H9 (cell line): ENCODE results near the gene ZER1. TPM values are rescaled to one million over a fixed set of nuclear protein-coding genes. Genes with fewer than 3 reads are reported as not detected.

ENCODE experiments used
- DNase-seq: peaks from one replicate; pipeline ENCODE4 v3.0.0-alpha.2; 2017
- H2AFZ ChIP-seq: one replicate; pipeline ENCODE4 v1.6.1; 2013; ENCODE audit warnings: mild to moderate bottlenecking, low read length, control low read depth, moderate library complexity
- H2AK5ac ChIP-seq: 2 replicates; pipeline ENCODE4 v1.6.1; 2013; ENCODE audit warnings: low read length, control low read depth, mixed read lengths; ENCODE audit not compliant: insufficient read length
- H2BK120ac ChIP-seq: one replicate; pipeline ENCODE4 v1.6.1; 2013; ENCODE audit warnings: low read depth, mild to moderate bottlenecking, low read length, control low read depth, inconsistent platforms; ENCODE audit not compliant: poor library complexity, severe bottlenecking
- H2BK12ac ChIP-seq: 2 replicates; pipeline ENCODE4 v1.6.1; 2013; ENCODE audit warnings: low read length, control low read depth, mixed read lengths, low read depth; ENCODE audit not compliant: insufficient read length
- H2BK15ac ChIP-seq: 2 replicates; pipeline ENCODE4 v1.6.1; 2013; ENCODE audit warnings: low read depth, low read length, control low read depth
- H2BK20ac ChIP-seq: one replicate; pipeline ENCODE4 v1.6.1; 2013; ENCODE audit warnings: low read depth, mild to moderate bottlenecking, low read length, control low read depth, inconsistent platforms; ENCODE audit not compliant: poor library complexity, severe bottlenecking
- H2BK5ac ChIP-seq: 2 replicates; pipeline ENCODE4 v1.6.1; 2013; ENCODE audit warnings: low read length, control low read depth, mixed read lengths; ENCODE audit not compliant: insufficient read length
- H3K14ac ChIP-seq: 2 replicates; pipeline ENCODE4 v1.6.1; 2013; ENCODE audit warnings: low read length, control low read depth; ENCODE audit not compliant: insufficient read depth
- H3K18ac ChIP-seq: 2 replicates; pipeline ENCODE4 v1.6.1; 2013; ENCODE audit warnings: low read depth, mild to moderate bottlenecking, mixed read lengths, low read length, control low read depth; ENCODE audit not compliant: insufficient read length
- H3K23ac ChIP-seq: 2 replicates; pipeline ENCODE4 v1.6.1; 2013; ENCODE audit warnings: low read length, control low read depth, mixed read lengths, low read depth; ENCODE audit not compliant: insufficient read length
- H3K23me2 ChIP-seq: 2 replicates; pipeline ENCODE4 v1.6.1; 2013; ENCODE audit warnings: low read depth, mild to moderate bottlenecking, mixed read lengths, low read length, control low read depth; ENCODE audit not compliant: insufficient read length, poor library complexity, severe bottlenecking
- H3K27ac ChIP-seq: 2 replicates; pipeline ENCODE4 v1.5.1; 2013; ENCODE audit warnings: low read length, control low read depth, mixed read lengths, low read depth; ENCODE audit not compliant: insufficient read length
- H3K27me3 ChIP-seq: 2 replicates; pipeline ENCODE4 v1.6.1; 2013; ENCODE audit warnings: low read length, control low read depth, inconsistent platforms; ENCODE audit not compliant: insufficient read depth
- H3K4ac ChIP-seq: 2 replicates; pipeline ENCODE4 v1.6.1; 2013; ENCODE audit warnings: low read depth, mild to moderate bottlenecking, control low read depth, inconsistent platforms, low read length, moderate library complexity
- H3K4me1 ChIP-seq: 2 replicates; pipeline ENCODE4 v1.6.1; 2013; ENCODE audit warnings: low read length, control low read depth, inconsistent platforms; ENCODE audit not compliant: insufficient read depth
- H3K4me2 ChIP-seq: 2 replicates; pipeline ENCODE4 v1.6.1; 2013; ENCODE audit warnings: low read length, control low read depth, mixed read lengths; ENCODE audit not compliant: insufficient read length, insufficient read depth
- H3K56ac ChIP-seq: 2 replicates; pipeline ENCODE4 v1.6.1; 2013; ENCODE audit warnings: low read depth, mild to moderate bottlenecking, mixed read lengths, low read length, control low read depth; ENCODE audit not compliant: insufficient read length
- H3K79me1 ChIP-seq: 2 replicates; pipeline ENCODE4 v1.6.1; 2013; ENCODE audit warnings: low read depth, mild to moderate bottlenecking, moderate library complexity, low read length, control low read depth, inconsistent platforms; ENCODE audit not compliant: insufficient read depth, poor library complexity, severe bottlenecking
- H3K79me2 ChIP-seq: 2 replicates; pipeline ENCODE4 v1.6.1; 2013; ENCODE audit warnings: low read length, control low read depth, inconsistent platforms; ENCODE audit not compliant: insufficient read depth
- H3K9ac ChIP-seq: 2 replicates; pipeline ENCODE4 v1.6.1; 2013; ENCODE audit warnings: low read length, control low read depth, mixed read lengths; ENCODE audit not compliant: insufficient read length; ENCODE audit errors: extremely low read depth
- H3K9me3 ChIP-seq: one replicate; pipeline ENCODE4 v1.6.1; 2013; ENCODE audit warnings: low read depth, low read length, inconsistent platforms; ENCODE audit not compliant: control insufficient read depth
- H3T11ph ChIP-seq: one replicate; pipeline ENCODE4 v1.6.1; 2013; ENCODE audit warnings: mild to moderate bottlenecking, low read length, control low read depth, inconsistent platforms
- H4K20me1 ChIP-seq: one replicate; pipeline ENCODE4 v1.6.1; 2013; ENCODE audit not compliant: control insufficient read depth, insufficient read length, insufficient read depth
- H4K5ac ChIP-seq: 2 replicates; pipeline ENCODE4 v1.6.1; 2013; ENCODE audit warnings: low read depth, mild to moderate bottlenecking, mixed read lengths, low read length, control low read depth; ENCODE audit not compliant: insufficient read length
- H4K8ac ChIP-seq: replicated peaks from 2 replicates; pipeline ENCODE4 v1.6.1; 2013; ENCODE audit warnings: low read length, control low read depth, mixed read lengths, low read depth; ENCODE audit not compliant: insufficient read length
- H4K91ac ChIP-seq: 2 replicates; pipeline ENCODE4 v1.6.1; 2013; ENCODE audit warnings: low read depth, mild to moderate bottlenecking, moderate library complexity, mixed read lengths, low read length, control low read depth; ENCODE audit not compliant: insufficient read length
- H3K27ac Mint-ChIP-seq, 3 experiments: 2 replicates in 2 of 3; 3 replicates in 1 of 3; pipeline ENCODE4 v1.8.0; 2020 to 2021; ENCODE audit warnings: mixed read lengths in 3 of 3, mild to moderate bottlenecking in 1 of 3, moderate library complexity in 1 of 3
- H3K27me3 Mint-ChIP-seq: 2 replicates; pipeline ENCODE4 v1.8.0; 2021; ENCODE audit warnings: low read depth, mild to moderate bottlenecking, moderate library complexity, mixed read lengths
- H3K36me3 Mint-ChIP-seq, 3 experiments: 2 replicates in 2 of 3; 3 replicates in 1 of 3; pipeline ENCODE4 v1.8.0; 2020 to 2021; ENCODE audit warnings: low read depth in 3 of 3, mixed read lengths in 3 of 3; ENCODE audit not compliant: insufficient read depth in 1 of 3
- H3K4me1 Mint-ChIP-seq, 2 experiments: 2 replicates each; pipeline ENCODE4 v1.8.0; 2020; ENCODE audit warnings: mixed read lengths in 2 of 2
- H3K4me3 Mint-ChIP-seq, 2 experiments: 2 replicates in 1 of 2; 3 replicates in 1 of 2; pipeline ENCODE4 v1.8.0; 2020 to 2021; ENCODE audit warnings: mild to moderate bottlenecking in 2 of 2, mixed read lengths in 2 of 2, moderate library complexity in 1 of 2
- H3K9me3 Mint-ChIP-seq, 2 experiments: 2 replicates in 1 of 2; 3 replicates in 1 of 2; pipeline ENCODE4 v1.8.0; 2020; ENCODE audit warnings: mild to moderate bottlenecking in 2 of 2, mixed read lengths in 2 of 2, moderate library complexity in 1 of 2
- WGBS: extraction: QIAGEN DNeasy Blood & Tissue Kit; methylation state at CpG from one replicate; pipeline ENCODE4 v1.1.7; 2013; ENCODE audit warnings: missing lambda C conversion rate, low lambda C conversion rate, mixed read lengths; ENCODE audit not compliant: insufficient read length; ENCODE audit errors: extremely low coverage; 5-methylcytosine and 5-hydroxymethylcytosine counted together
- total RNA-seq: library from RNA; stranded (reverse); gene quantifications from 2 replicates; pipeline ENCODE4 v1.2.1, GENCODE V29; 2021
- TF ChIP-seq, protein P1 (sequence below): fragments of 200-600 bp; sonication (generic); conservative IDR thresholded peaks from 3 replicates; pipeline ENCODE4 v1.8.0; 2021; ENCODE audit warnings: antibody characterized with exemption, mild to moderate bottlenecking

Gene ZER1
- total RNA-seq, 1 experiment from 2014 or later: 24.2 TPM

DNA sequence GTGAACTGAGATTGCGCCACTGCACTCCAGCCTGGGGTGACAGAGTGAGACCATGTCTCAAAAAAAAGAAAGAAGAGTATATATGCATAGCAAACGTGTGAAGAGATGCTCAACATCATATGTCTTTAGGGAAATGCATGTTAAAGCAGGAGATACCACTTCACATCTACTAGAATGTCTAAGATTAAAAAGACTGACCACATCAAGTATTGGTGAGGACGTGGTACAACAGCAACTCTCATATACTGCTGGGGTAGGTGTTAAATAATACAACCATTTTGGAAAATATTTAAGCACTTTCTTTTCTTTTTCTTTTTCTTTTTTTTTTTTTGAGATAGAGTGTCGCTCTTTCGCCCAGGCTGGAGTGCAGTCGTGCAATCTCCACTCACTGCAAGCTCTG lies 13.7 kb upstream of the ZER1 start:
- no peak overlapping the region; a peak in 1 of 5 replicates for H3K4me3 Mint-ChIP-seq
- Histone ChIP-seq H3K56ac (no peak overlapping the region), H4K8ac (no peak overlapping the region), H2AK5ac (no peak overlapping the region), H2BK20ac (no peak overlapping the region), H3K9ac (no peak overlapping the region), H4K5ac (no peak overlapping the region), H3K14ac (no peak overlapping the region), H3K79me1 (peaks cover 4% of the 10 kb centered on the region), H2BK120ac (no peak overlapping the region), H4K20me1 (no peaks in the 10 kb centered on the region), H3K27ac (no peak overlapping the region), H3K18ac (no peak overlapping the region), H3K79me2 (no peaks in the 10 kb centered on the region), H2AFZ (no peak overlapping the region), H3K4me2 (no peak overlapping the region), H4K91ac (no peak overlapping the region), H2BK12ac (no peak overlapping the region), H3T11ph (no peak overlapping the region), H3K23me2 (peaks cover 5% of the 10 kb centered on the region), H2BK15ac (no peak overlapping the region), H3K23ac (no peak overlapping the region), H3K27me3 (no peaks in the 10 kb centered on the region), H3K9me3 (no peaks in the 10 kb centered on the region), H2BK5ac (no peak overlapping the region), H3K4me1 (no peaks in the 10 kb centered on the region), H3K4ac (no peak overlapping the region)
- peaks cover 5% of the 10 kb centered on the region for H3K27me3 Mint-ChIP-seq
- DNase-seq: no peak
- peaks cover 4 to 10% of the 10 kb centered on the region in 2 experiments; a peak in 4 of 5 replicates for H3K9me3 Mint-ChIP-seq
- TF ChIP-seq, protein P1, sequence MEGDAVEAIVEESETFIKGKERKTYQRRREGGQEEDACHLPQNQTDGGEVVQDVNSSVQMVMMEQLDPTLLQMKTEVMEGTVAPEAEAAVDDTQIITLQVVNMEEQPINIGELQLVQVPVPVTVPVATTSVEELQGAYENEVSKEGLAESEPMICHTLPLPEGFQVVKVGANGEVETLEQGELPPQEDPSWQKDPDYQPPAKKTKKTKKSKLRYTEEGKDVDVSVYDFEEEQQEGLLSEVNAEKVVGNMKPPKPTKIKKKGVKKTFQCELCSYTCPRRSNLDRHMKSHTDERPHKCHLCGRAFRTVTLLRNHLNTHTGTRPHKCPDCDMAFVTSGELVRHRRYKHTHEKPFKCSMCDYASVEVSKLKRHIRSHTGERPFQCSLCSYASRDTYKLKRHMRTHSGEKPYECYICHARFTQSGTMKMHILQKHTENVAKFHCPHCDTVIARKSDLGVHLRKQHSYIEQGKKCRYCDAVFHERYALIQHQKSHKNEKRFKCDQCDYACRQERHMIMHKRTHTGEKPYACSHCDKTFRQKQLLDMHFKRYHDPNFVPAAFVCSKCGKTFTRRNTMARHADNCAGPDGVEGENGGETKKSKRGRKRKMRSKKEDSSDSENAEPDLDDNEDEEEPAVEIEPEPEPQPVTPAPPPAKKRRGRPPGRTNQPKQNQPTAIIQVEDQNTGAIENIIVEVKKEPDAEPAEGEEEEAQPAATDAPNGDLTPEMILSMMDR: no peak
- H3K27ac Mint-ChIP-seq: no peak overlapping the region
- H3K4me1 Mint-ChIP-seq: peaks cover 5 to 6% of the 10 kb centered on the region in 2 experiments; a peak in 3 of 4 replicates
- WGBS: no CpG with 5 or more reads among the region's 6 CpGs
- H3K36me3 Mint-ChIP-seq: peaks cover 0 to 3% (median 2%) of the 10 kb centered on the region in 3 experiments; a peak in 2 of 7 replicates
